GM12878 (cell line): Measurements from ENCODE around the gene LCE2A. TPM values are rescaled to one million over a fixed set of nuclear protein-coding genes. Genes with fewer than 3 reads are reported as not detected.

Experiments used
- ATAC-seq: fragments of 200-7000 bp; cut with Tn5 transposase; 3 replicates; pipeline ENCODE4 v1.9.1; 2020; ENCODE audit warnings: mild to moderate bottlenecking, moderate library complexity
- BruUV-seq: library from RNA; stranded (reverse); fragments of 400-500 nt; replicated peaks from 2 replicates; lab custom pipeline; 2021; lab: Mats Ljungman, UMichigan
- CTCF ChIA-PET: fragments of 300-600 bp; sonication (Branson Sonifier 250); formaldehyde crosslinking; extraction: SDS; loops from one replicate; lab custom pipeline; 2021; ENCODE audit warnings: inconsistent platforms; lab: Yijun Ruan, JAX
- POLR2A ChIA-PET: fragments of 350-600 bp; formaldehyde crosslinking; extraction: SDS; loops from one replicate; lab custom pipeline; 2021; ENCODE audit warnings: inconsistent platforms; lab: Charles Lee
- RAD21 ChIA-PET: fragments of 300-600 bp; sonication (Branson Sonifier 250); formaldehyde crosslinking; loops from one replicate; lab custom pipeline; 2023; ENCODE audit warnings: antibody characterized with exemption; ENCODE audit not compliant: unreplicated experiment; lab: Charles Lee
- SMC1A ChIA-PET: fragments of 300-600 bp; sonication (Branson Sonifier 250); formaldehyde crosslinking; loops from one replicate; lab custom pipeline; 2023; ENCODE audit not compliant: unreplicated experiment, uncharacterized antibody; lab: Charles Lee
- DNase-seq: peaks from one replicate; pipeline ENCODE4 v3.0.0-alpha.2; 2011; ENCODE audit warnings: low read depth, low spot score
- FAIRE-seq: peaks from 3 replicates; lab custom pipeline; 2011; peaks lifted over from hg19 to GRCh38; lab: Jason Lieb, UNC
- H2AFZ ChIP-seq: 2 replicates; pipeline ENCODE4 v1.6.0; 2011; ENCODE audit warnings: low read depth, low read length, control low read depth; ENCODE audit not compliant: control insufficient read depth
- H3K27ac ChIP-seq: 2 replicates; pipeline ENCODE4 v1.5.1; 2011; ENCODE audit warnings: control low read depth; ENCODE audit not compliant: control insufficient read depth, insufficient read depth
- H3K27me3 ChIP-seq, 2 experiments: replicated peaks in 1 of 2; 2 replicates each; pipeline versions ENCODE4 v1.6.0 to v1.6.1; 2011; ENCODE audit warnings: low read length in 1 of 2; ENCODE audit not compliant: control insufficient read depth in 2 of 2, insufficient read depth in 2 of 2
- H3K36me3 ChIP-seq, 2 experiments: 2 replicates each; pipeline ENCODE4 v1.5.1; 2011; ENCODE audit warnings: low read length in 1 of 2; ENCODE audit not compliant: control insufficient read depth in 2 of 2, insufficient read depth in 2 of 2
- H3K4me1 ChIP-seq: 2 replicates; pipeline ENCODE4 v1.6.1; 2011; ENCODE audit warnings: mild to moderate bottlenecking, low read length, moderate library complexity, mixed read lengths; ENCODE audit not compliant: control insufficient read depth, insufficient read depth
- H3K4me2 ChIP-seq: 2 replicates; pipeline ENCODE4 v1.6.0; 2011; ENCODE audit warnings: control low read depth; ENCODE audit not compliant: control insufficient read depth, insufficient read depth
- H3K4me3 ChIP-seq: fragments of 200-600 bp; sonication (generic); 2 replicates; pipeline ENCODE4 v1.5.1; 2016
- H3K79me2 ChIP-seq: 2 replicates; pipeline ENCODE4 v1.6.0; 2011; ENCODE audit warnings: low read length; ENCODE audit not compliant: control insufficient read depth, insufficient read depth
- H3K9ac ChIP-seq: 2 replicates; pipeline ENCODE4 v1.8.0; 2011; ENCODE audit warnings: low read length, control low read depth, mixed read lengths; ENCODE audit not compliant: control insufficient read depth, insufficient read depth
- H3K9me3 ChIP-seq: replicated peaks from 3 replicates; pipeline ENCODE4 v1.5.1; 2011; ENCODE audit warnings: mild to moderate bottlenecking, low read length; ENCODE audit not compliant: control insufficient read depth, insufficient read depth
- H4K20me1 ChIP-seq: 2 replicates; pipeline ENCODE4 v1.6.0; 2011; ENCODE audit not compliant: control insufficient read depth, insufficient read depth
- MYC ChIP-seq: IDR thresholded peaks from 2 replicates; pipeline ENCODE4 v1.6.1; 2011; ENCODE audit warnings: mild to moderate bottlenecking, low read length, moderate library complexity, inconsistent platforms; ENCODE audit not compliant: insufficient read depth, insufficient replicate concordance, insufficient read length, severe bottlenecking
- RAD51 ChIP-seq: fragments of 450-650 bp; IDR thresholded peaks from 2 replicates; pipeline ENCODE4 v1.6.1; 2016; ENCODE audit warnings: moderate library complexity, mild to moderate bottlenecking, inconsistent platforms
- WGBS: methylation state at CpG from one replicate; pipeline ENCODE4 v1.1.6; 2016; ENCODE audit warnings: low lambda C conversion rate; ENCODE audit not compliant: insufficient replicate concordance, insufficient coverage; ENCODE audit errors: missing lambda C conversion rate; 5-methylcytosine and 5-hydroxymethylcytosine counted together
- in situ Hi-C: fragments of 300-500 bp; cut with MboI; formaldehyde crosslinking; loops from 9 replicates; pipeline ENCODE4 v1.14.3; 2018; ENCODE audit warnings: mixed read lengths
- intact Hi-C: fragments of 100-400 bp; cut with micrococcal nuclease; formaldehyde crosslinking; loops from one replicate; pipeline ENCODE4 v1.14.2; 2022; ENCODE audit not compliant: unreplicated experiment
- polyA plus RNA-seq, 11 experiments: library from polyadenylated mRNA; depleted of rRNA in 4 of 11; unstranded in 6 of 11; stranded (reverse) in 5 of 11; fragments of >200 nt; fragmentation: Nextera tagmentation in 4 of 11; fragmentation: Illumina TruSeq in 1 of 11; extraction: Ambion mirVana in 4 of 11; extraction: Trizol in 1 of 11; gene quantifications; 1 replicate in 1 of 11; 2 replicates in 10 of 11; pipeline versions ENCODE4 v1.2.1 to v1.2.3, GENCODE V29; 2011 to 2016; ENCODE audit warnings: inconsistent platforms in 2 of 11, missing spikeins in 2 of 11, low read depth in 1 of 11
- total RNA-seq, 4 experiments: library from RNA; depleted of rRNA in 3 of 4; stranded (reverse); fragments of >200 nt in 3 of 4; fragmentation: Illumina TruSeq in 1 of 4; extraction: Trizol in 1 of 4; gene quantifications; 2 replicates each; pipeline versions ENCODE4 v1.2.1 to v1.2.3, GENCODE V29; 2013 to 2021
- TF ChIP-seq, protein P1 (sequence below), 3 experiments: IDR thresholded peaks in 2 of 3; conservative IDR thresholded peaks in 1 of 3; 2 replicates each; pipeline ENCODE4 v1.5.1; 2011; ENCODE audit warnings: low read depth in 3 of 3, low read length in 3 of 3, mild to moderate bottlenecking in 3 of 3, control low read depth in 2 of 3, moderate library complexity in 2 of 3, inconsistent platforms in 1 of 3, mixed read lengths in 1 of 3; ENCODE audit not compliant: control insufficient read depth in 2 of 3, insufficient read depth in 1 of 3; ENCODE audit errors: extremely low read depth in 1 of 3

Gene LCE2A
- total and polyA plus RNA-seq, 10 of the 15 experiments (the other 5 are each of a cell fraction or from before 2014, with no cell fraction given): not detected

DNA sequence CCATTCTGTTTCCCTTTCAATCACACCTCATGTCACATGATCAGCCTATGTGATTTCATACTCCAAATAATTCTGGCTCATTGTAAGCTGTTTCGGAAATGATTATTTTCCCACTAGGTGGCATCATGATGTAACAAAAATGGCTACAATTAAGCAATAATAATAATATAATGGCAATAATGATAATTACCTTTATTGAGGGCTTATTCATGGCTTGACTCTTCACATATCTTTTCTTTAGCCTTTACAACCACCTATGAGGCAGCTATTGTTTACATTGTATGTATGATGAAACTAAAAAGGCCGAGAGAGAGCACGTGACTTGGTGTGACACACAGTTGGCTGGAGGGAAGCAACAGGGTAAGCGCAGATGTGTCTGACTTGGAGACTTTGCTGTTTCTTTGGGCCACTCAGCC is 47.2 kb downstream of the LCE2A start:
- SMC1A ChIA-PET: interaction anchor here (1.2 kb wide), 1 partner anchor 165 kb away, joined by 3 read pairs; no protein-coding TSS in a partner anchor
- H3K9me3 ChIP-seq: no peaks in the 10 kb centered on the region
- no peaks in the 10 kb centered on the region for H3K36me3 ChIP-seq
- in situ Hi-C loops (no loop called here), intact Hi-C loops (no loop called here)
- H3K27ac ChIP-seq: no peak overlapping the region
- H3K27me3 ChIP-seq: no peaks in the 10 kb centered on the region; a peak in 1 of 4 replicates
- 58% methylated on average over 4 of the region's 4 CpGs for WGBS
- no peak overlapping the region for H3K4me2 ChIP-seq
- RAD21 ChIA-PET: no interaction called here
- no TSS peak for BruUV-seq
- ATAC-seq: no peak
- TF ChIP-seq, protein P1, sequence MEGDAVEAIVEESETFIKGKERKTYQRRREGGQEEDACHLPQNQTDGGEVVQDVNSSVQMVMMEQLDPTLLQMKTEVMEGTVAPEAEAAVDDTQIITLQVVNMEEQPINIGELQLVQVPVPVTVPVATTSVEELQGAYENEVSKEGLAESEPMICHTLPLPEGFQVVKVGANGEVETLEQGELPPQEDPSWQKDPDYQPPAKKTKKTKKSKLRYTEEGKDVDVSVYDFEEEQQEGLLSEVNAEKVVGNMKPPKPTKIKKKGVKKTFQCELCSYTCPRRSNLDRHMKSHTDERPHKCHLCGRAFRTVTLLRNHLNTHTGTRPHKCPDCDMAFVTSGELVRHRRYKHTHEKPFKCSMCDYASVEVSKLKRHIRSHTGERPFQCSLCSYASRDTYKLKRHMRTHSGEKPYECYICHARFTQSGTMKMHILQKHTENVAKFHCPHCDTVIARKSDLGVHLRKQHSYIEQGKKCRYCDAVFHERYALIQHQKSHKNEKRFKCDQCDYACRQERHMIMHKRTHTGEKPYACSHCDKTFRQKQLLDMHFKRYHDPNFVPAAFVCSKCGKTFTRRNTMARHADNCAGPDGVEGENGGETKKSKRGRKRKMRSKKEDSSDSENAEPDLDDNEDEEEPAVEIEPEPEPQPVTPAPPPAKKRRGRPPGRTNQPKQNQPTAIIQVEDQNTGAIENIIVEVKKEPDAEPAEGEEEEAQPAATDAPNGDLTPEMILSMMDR (IDR thresholded peaks at IDR 0.05 in 2 of 3, conservative IDR thresholded peaks at IDR 0.05 in 1 of 3; ENCODE audit: control insufficient read depth in 2 of 3, extremely low read depth in 1 of 3, insufficient read depth in 1 of 3, low read depth in 3 of 3, low read length in 3 of 3): peak in 2 of 3 experiments; percentile 7 to 8; a peak in 1 of 6 replicates
- TF ChIP-seq RAD51 (peak; percentile 17; the same call in 1 of the 2 replicates), MYC (no peak)
- no peaks in the 10 kb centered on the region for H3K79me2 ChIP-seq
- FAIRE-seq: no peak
- CTCF ChIA-PET: interaction anchor here (1.1 to 1.2 kb wide), 2 partner anchors 10 to 178 kb away, joined by 3 read pairs; no protein-coding TSS in a partner anchor
- no peaks in the 10 kb centered on the region for H4K20me1 ChIP-seq
- no peak overlapping the region for H3K4me3 ChIP-seq
- H3K9ac ChIP-seq: no peak overlapping the region
- POLR2A ChIA-PET: no interaction called here
- H3K4me1 ChIP-seq: no peaks in the 10 kb centered on the region
- no peak overlapping the region for H2AFZ ChIP-seq
- DNase-seq: no peak
